WI38 (cell line): Measurements from ENCODE around the gene TFDP2.
"Not testable (repeated sequence)": the region's sequence is repeated elsewhere in the genome, so short reads cannot be mapped to it uniquely, and the experiment has no call there.

Source experiments
- H3K4me3 ChIP-seq: 2 replicates; pipeline ENCODE4 v1.5.1; 2011; ENCODE audit warnings: low read depth, mild to moderate bottlenecking, control low read depth, low read length
- TF ChIP-seq, protein P1 (sequence below): IDR thresholded peaks from 2 replicates; pipeline ENCODE4 v1.5.1; 2012; ENCODE audit warnings: low read depth, mild to moderate bottlenecking, control low read depth, low read length

The TFDP2 gene

GRCh38 chr3:142081178-142081577 is 68.2 kb downstream of the TFDP2 start:
- no peak overlapping the region for H3K4me3 ChIP-seq
- TF ChIP-seq, protein P1, sequence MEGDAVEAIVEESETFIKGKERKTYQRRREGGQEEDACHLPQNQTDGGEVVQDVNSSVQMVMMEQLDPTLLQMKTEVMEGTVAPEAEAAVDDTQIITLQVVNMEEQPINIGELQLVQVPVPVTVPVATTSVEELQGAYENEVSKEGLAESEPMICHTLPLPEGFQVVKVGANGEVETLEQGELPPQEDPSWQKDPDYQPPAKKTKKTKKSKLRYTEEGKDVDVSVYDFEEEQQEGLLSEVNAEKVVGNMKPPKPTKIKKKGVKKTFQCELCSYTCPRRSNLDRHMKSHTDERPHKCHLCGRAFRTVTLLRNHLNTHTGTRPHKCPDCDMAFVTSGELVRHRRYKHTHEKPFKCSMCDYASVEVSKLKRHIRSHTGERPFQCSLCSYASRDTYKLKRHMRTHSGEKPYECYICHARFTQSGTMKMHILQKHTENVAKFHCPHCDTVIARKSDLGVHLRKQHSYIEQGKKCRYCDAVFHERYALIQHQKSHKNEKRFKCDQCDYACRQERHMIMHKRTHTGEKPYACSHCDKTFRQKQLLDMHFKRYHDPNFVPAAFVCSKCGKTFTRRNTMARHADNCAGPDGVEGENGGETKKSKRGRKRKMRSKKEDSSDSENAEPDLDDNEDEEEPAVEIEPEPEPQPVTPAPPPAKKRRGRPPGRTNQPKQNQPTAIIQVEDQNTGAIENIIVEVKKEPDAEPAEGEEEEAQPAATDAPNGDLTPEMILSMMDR = no peak

DNA sequence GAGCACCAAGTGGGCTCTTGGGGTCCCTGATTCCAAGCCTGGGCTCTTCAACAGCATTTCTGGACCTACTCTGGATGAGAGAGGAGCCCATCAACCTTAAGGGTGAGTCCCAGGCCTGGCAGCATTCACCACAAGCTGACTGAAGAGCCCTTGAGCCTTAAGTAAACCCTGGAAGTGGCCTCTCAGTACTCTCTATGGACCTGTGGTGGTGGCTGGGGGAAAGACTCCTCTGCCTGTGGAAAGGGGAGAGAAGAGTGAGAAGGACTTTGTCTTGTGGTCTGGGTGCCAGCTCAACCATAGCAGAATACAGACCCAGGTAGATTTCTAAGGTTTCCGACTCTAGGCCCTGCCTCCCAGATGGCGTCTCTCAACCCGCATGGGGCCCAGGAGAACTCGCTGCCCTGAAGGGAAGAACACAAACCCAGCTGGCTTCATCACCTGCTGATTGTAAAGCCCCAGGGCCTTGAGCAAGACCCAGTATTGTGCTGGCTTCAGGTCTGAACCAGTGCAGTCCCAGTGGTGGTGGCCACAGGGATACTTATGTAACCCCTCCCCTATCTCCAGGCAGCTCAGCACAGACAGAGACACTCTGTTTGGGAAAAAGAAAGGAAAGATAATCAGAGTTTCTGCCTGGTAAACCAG is 71.4 kb downstream of the TFDP2 start:
- TF ChIP-seq, protein P1 = no peak
- no peak overlapping the region for H3K4me3 ChIP-seq

DNA sequence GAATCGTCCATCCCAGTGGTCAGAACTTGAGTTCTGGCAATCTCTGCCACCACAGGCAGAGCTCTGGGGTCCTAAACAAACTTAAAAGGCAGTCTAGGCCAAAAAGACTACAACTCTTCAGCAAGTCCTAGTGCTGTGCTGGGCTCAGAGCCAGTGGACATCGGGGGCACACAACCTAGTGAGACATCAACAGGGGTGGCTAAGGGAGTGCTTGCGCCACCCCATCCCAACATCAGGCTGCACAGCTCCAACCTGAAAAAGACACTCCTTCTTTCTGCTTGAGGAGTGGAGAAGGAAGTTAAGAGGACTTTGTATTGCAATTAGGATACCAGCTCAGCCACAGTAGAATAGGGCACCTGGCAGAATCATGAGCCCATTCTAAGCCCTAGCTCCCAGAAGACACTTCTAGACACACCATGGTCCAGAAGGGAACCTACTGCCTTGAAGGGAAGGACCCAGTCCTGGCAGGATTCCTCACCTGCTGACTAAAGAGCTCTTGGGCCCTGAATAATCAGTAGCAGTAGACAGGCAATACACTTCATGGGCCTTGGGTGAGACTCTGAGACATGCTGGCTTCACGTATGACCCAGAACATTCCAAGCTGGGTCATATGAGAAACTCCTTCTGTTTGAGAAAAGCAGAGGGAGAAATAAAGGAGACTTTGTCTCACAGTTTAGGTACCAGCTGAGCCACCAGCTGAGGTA is 72.0 kb downstream of the TFDP2 start:
- TF ChIP-seq, protein P1 = no peak
- no peak overlapping the region for H3K4me3 ChIP-seq

DNA sequence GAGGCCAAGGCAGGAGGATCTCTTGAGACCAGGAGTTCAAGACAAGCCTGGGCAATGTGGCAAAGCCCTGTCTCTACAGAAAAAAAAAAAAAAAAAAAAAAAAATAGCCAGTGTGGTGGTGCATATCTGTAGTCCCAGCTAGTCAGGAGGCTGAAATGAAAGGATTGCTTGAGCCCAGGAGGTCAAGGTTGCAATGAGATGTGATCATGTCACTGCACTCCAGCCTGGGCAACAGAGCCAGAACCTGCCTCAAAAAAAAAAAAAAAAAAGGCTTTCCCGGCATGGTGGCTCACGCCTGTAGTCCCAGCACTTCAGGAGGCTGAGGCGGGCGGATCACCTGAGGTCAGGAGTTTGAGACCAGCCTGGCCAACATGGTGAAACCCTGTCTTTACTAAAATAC is 73.7 kb downstream of the TFDP2 start:
- H3K4me3 ChIP-seq = not testable (repeated sequence)

DNA sequence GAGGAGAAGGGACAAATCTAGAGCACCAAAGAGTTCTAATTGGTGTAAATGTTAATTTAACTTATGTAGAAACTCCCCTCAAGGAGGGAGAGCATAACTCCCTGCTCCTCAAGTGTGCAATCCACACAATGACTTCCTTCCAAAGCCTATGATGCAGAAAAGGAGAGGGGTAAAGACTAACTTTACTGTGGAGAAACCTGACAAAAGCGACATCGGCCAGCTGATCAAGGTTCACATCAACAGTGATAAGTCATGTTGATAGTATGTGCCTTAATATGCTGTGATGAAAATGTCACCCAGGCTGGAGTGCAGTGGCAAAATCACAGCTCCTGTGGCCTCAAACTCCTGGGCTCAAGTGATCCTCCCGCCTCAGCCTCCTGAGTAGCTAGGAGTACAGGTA is 76.5 kb downstream of the TFDP2 start:
- TF ChIP-seq, protein P1 = no peak
- no peak overlapping the region for H3K4me3 ChIP-seq

DNA sequence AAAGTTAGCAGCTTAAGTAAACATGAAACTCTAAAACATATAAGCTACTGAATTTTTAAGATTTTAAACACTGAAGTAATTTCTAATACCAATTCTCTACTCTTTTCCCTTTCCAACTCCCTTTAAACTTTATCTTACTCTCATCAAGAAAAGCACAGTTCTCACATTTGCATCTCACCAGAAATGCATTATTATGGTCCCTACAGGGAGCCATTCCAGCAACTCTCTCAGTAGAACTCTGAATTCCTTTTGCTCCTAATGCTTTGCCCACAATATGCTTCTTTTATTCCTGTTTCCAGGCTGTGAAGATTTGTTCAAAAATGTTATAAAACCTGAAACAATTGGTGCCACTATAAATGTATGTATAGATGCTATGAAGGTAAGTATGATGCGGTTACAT is 83.4 kb downstream of the TFDP2 start:
- no peak overlapping the region for H3K4me3 ChIP-seq
- TF ChIP-seq, protein P1 = no peak

DNA sequence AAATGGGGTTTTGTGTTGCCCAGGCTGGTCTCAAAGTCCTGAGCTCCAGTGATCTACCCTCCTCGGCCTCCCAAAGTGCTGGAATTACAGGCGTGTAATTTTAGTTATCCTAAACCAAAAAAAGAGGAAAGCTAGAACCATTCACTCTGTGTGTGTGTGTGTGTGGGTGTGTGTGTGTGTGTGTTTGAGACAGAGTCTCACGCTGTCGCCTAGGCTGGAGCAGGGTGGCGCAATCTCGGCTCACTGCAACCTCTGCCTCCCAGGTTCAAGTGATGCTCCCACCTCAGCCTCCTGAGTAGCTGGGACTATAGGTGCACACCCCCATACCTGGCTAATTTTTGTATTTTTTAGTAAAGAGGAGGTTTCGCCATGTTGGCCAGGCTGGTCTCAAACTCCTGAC is 84.0 kb downstream of the TFDP2 start:
- H3K4me3 ChIP-seq = no peak overlapping the region
- TF ChIP-seq, protein P1 = no peak

DNA sequence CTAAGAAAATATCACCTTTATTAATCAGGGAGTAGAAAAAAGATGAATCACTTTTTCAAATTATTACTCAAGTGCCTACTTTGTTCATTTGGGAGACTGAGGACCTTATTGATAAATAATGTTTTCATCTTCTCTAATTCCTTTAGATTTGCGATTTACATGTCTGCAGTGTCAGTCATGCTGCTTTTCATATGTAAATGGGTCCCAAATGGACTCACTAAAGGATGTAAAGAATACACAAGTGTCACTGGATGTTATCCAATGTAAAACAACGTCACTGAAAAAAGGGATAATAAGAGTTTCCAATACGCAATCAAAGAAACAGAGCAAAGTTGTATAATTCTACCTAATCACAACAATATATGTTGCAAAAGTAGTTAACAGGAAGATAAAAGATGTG is 84.9 kb downstream of the TFDP2 start:
- TF ChIP-seq, protein P1 = no peak
- H3K4me3 ChIP-seq = no peak overlapping the region
